ENCODE data around the gene RNFT2. TPM values are rescaled to one million over a fixed set of nuclear protein-coding genes. Genes with fewer than 3 reads are reported as not detected.
A peak's percentile ranks its signal among the peaks of the same experiment; 100 is the strongest.
"Not testable (repeated sequence)": the region's sequence is repeated elsewhere in the genome, so short reads cannot be mapped to it uniquely, and the experiment has no call there.

Gene RNFT2
- total and polyA plus RNA-seq, 3 donors from 2014 or later = 6.8 to 11.7 (median 9.0) TPM

GRCh38 chr12:116736962-116737773 is 947 bp upstream of the RNFT2 start:
- 0 to 1% methylated on average over 24 of the region's 24 CpGs for WGBS, 2 donors
- H3K36me3 ChIP-seq (ENCODE audit: low read depth, missing control alignments) = no peaks in the 10 kb centered on the region
- TF ChIP-seq CTCF (IDR thresholded peaks at IDR 0.05) = no peak
- no peak for TF ChIP-seq POLR2A (IDR thresholded peaks at IDR 0.05)
- no peaks in the 10 kb centered on the region for H3K9me3 ChIP-seq
- no peak for DNase-seq
- peak overlapping the region; percentile 85 to 87 for H3K4me3 ChIP-seq
- peaks cover 6% of the 10 kb centered on the region for H3K4me1 ChIP-seq
- H3K27ac ChIP-seq = peak overlapping the region in 1 of 2 donors; percentile 45
- H3K27me3 ChIP-seq = no peaks in the 10 kb centered on the region
- intact Hi-C loops (cut with DNase I; ENCODE audit: low total_unique reads) = loop anchor here (10.0 kb wide), 1 partner anchor 148 kb away; the partner anchor contains the start of gene HRK

DNA sequence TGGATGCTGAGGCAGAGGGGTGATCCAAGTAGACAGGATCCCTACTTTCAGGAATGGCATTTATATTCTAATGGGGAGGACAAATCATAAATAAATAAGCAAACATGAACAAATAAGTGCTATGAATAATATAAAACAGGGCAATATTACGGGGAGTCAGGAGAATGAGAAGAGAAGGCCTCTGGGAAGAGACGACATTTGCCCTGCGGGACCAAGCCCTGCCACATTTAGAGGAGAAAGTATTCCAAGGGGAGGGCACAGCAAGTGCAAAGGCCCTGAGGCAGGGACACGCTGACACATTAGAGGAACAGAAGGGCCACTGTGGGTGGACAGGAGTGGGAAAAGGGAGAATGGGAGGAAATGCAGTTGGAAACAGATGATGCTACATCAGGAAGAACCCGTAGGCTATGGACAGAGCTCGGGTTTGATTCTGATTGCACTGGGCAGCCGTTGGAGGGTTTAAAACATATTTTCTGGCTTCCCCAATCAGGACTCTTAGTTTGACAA is 1.3 kb downstream of the RNFT2 start:
- H3K27me3 ChIP-seq = no peaks in the 10 kb centered on the region
- WGBS, 2 donors = 93 to 94% methylated on average over 7 of the region's 7 CpGs
- H3K36me3 ChIP-seq (ENCODE audit: low read depth, missing control alignments) = no peaks in the 10 kb centered on the region
- no peak for DNase-seq
- TF ChIP-seq CTCF (IDR thresholded peaks at IDR 0.05) = no peak
- intact Hi-C loops (cut with DNase I; ENCODE audit: low total_unique reads) = loop anchor here (10.0 kb wide), 1 partner anchor 145 kb away; the partner anchor contains the start of gene HRK
- peaks cover 6% of the 10 kb centered on the region for H3K4me1 ChIP-seq
- no peaks in the 10 kb centered on the region for H3K9me3 ChIP-seq
- H3K27ac ChIP-seq = no peak overlapping the region
- H3K4me3 ChIP-seq = no peak overlapping the region

GRCh38 chr12:116742787-116743186 is 4.7 kb downstream of the RNFT2 start:
- 79 to 80% methylated on average over 2 of the region's 2 CpGs for WGBS, 2 donors
- H3K9me3 ChIP-seq; DNase-seq; H3K27me3 ChIP-seq; H3K4me3 ChIP-seq; H3K27ac ChIP-seq; H3K4me1 ChIP-seq; H3K36me3 ChIP-seq (ENCODE audit: low read depth, missing control alignments); intact Hi-C loops (cut with DNase I; ENCODE audit: low total_unique reads): not testable (repeated sequence)

DNA sequence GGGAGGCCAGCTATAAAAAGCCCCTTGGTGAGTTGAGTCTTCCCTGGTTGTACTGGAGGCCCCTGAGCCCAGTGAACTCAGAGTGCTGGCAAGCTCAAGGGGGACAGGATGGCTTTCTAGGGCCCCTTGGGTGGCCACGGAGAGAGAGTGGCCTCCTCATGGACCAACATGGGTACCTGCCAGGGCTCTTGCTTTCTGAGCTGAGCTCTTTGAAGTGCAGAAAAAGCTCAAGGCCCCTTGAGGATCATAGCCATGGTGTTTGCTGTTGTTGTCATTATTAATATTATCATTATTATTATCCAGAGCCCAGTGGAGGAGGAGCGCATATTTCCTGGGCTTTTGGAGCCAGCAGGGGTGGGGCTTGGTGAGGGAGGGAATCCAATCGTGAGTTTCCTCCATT is 6.7 kb downstream of the RNFT2 start:
- H3K4me1 ChIP-seq = no peaks in the 10 kb centered on the region
- no peaks in the 10 kb centered on the region for H3K36me3 ChIP-seq (ENCODE audit: low read depth, missing control alignments)
- no peak overlapping the region for H3K27ac ChIP-seq
- H3K9me3 ChIP-seq = no peaks in the 10 kb centered on the region
- H3K27me3 ChIP-seq = no peaks in the 10 kb centered on the region
- H3K4me3 ChIP-seq = no peak overlapping the region
- no peak for TF ChIP-seq CTCF (IDR thresholded peaks at IDR 0.05)
- no peak for TF ChIP-seq POLR2A (IDR thresholded peaks at IDR 0.05)
- no peak for DNase-seq
- intact Hi-C loops (cut with DNase I; ENCODE audit: low total_unique reads) = no loop called here
- 44 to 70% methylated on average over 2 to 3 of the region's 3 CpGs for whole genome bisulfite sequencing, 2 donors

DNA sequence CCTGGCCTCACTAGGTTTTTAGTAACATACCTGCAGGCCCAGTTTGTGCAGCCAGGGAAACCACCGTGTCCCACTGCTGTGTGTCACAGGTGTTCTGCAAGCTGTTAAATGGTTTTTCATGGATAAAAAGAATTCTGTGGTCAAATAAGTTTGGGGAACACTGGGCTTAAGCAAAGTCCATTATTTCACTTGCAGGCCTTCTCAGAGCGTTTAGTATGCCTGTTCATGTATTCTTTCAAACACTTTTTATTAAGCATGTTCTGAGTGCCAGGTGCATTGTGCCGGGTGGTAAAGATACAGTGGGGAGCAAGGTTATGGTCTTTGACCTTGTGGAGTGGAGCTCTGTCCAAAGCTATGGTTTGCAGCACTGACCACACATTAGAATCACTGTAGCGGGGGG is 7.4 kb downstream of the RNFT2 start:
- H3K4me3 ChIP-seq = no peak overlapping the region
- H3K36me3 ChIP-seq (ENCODE audit: low read depth, missing control alignments) = no peaks in the 10 kb centered on the region
- TF ChIP-seq CTCF (IDR thresholded peaks at IDR 0.05) (no peak), POLR2A (IDR thresholded peaks at IDR 0.05) (no peak)
- H3K27me3 ChIP-seq = no peaks in the 10 kb centered on the region
- intact Hi-C loops (cut with DNase I; ENCODE audit: low total_unique reads) = no loop called here
- no peaks in the 10 kb centered on the region for H3K4me1 ChIP-seq
- H3K27ac ChIP-seq = no peak overlapping the region
- WGBS, 2 donors = 87 to 91% methylated on average over 4 of the region's 4 CpGs
- H3K9me3 ChIP-seq = no peaks in the 10 kb centered on the region
- DNase-seq = no peak
